ENCODE results near the gene PARP9. TPM values are rescaled to one million over a fixed set of nuclear protein-coding genes. Genes with fewer than 3 reads are reported as not detected.

PARP9 gene
- total and polyA plus RNA-seq, 2 of the 13 experiments (the other 11 are each of a cell fraction or from before 2014, with no cell fraction given), result 6.5 to 10.6 TPM

DNA sequence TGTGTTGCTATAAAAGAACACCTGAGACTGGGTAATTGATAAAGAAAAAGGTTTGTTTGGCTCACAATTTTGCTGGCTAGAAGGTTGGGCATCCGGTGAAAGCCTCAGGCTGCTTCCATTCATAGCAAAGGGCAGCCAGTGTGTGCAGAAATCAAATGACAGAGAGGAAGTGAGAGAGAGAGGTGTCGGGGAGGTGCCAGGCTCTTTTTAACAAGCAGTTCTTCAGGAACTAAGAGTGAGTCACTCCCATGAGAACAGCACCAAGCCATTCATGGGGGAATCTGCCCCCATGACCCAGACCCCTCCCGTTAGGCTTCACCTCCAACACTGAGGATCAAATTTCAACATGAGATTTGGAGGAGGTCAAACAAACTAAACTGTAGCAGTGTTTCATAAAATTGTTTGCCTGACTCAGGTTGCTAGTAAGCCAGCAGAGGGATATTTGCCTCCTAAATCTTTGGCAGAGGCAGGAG lies 8.9 kb upstream of the PARP9 start (continued):
- TF ChIP-seq ZNF678 (CRISPR knock-in tag; IDR thresholded peaks at IDR 0.05) (no peak), ZNF124 (CRISPR knock-in tag; IDR thresholded peaks at IDR 0.05) (0 out of 2 replicates have a peak, but pooled peaks have one; percentile 60), POGZ (CRISPR knock-in tag; IDR thresholded peaks at IDR 0.05) (peak; percentile 69), ZNF572 (CRISPR knock-in tag; IDR thresholded peaks at IDR 0.05) (no peak), ZNF335 (CRISPR knock-in tag; IDR thresholded peaks at IDR 0.05) (no peak), MTF2 (CRISPR knock-in tag; IDR thresholded peaks at IDR 0.05; ENCODE audit: borderline replicate concordance) (no peak), JUND (CRISPR knock-in tag; IDR thresholded peaks at IDR 0.05) (peak; percentile 66; the same call in 1 of the 2 replicates), ZBTB42 (CRISPR knock-in tag; IDR thresholded peaks at IDR 0.05) (no peak), ZNF367 (CRISPR knock-in tag; IDR thresholded peaks at IDR 0.05; ENCODE audit: borderline replicate concordance) (no peak), GABPA (IDR thresholded peaks at IDR 0.05; ENCODE audit: low read depth, low read length) (no peak), GABPA (CRISPR knock-in tag; IDR thresholded peaks at IDR 0.05; ENCODE audit: low read depth) (no peak), SIX1 (CRISPR knock-in tag; IDR thresholded peaks at IDR 0.05; ENCODE audit: borderline replicate concordance) (peak; percentile 99), ZFP1 (CRISPR knock-in tag; IDR thresholded peaks at IDR 0.05) (no peak), FOXA3 (CRISPR knock-in tag; IDR thresholded peaks at IDR 0.05) (peak; percentile 66), SOX5 (CRISPR knock-in tag; IDR thresholded peaks at IDR 0.05; ENCODE audit: borderline replicate concordance) (peak; percentile 73; the same call in 1 of the 2 replicates), IKZF4 (CRISPR knock-in tag; IDR thresholded peaks at IDR 0.05; ENCODE audit: borderline replicate concordance, low read depth, not compliant biosample characterization) (no peak), NKX3-1 (CRISPR knock-in tag; IDR thresholded peaks at IDR 0.05) (no peak), NCOR1 (IDR thresholded peaks at IDR 0.05; ENCODE audit: borderline replicate concordance, low read length) (no peak)
- TF ChIP-seq, protein P1, sequence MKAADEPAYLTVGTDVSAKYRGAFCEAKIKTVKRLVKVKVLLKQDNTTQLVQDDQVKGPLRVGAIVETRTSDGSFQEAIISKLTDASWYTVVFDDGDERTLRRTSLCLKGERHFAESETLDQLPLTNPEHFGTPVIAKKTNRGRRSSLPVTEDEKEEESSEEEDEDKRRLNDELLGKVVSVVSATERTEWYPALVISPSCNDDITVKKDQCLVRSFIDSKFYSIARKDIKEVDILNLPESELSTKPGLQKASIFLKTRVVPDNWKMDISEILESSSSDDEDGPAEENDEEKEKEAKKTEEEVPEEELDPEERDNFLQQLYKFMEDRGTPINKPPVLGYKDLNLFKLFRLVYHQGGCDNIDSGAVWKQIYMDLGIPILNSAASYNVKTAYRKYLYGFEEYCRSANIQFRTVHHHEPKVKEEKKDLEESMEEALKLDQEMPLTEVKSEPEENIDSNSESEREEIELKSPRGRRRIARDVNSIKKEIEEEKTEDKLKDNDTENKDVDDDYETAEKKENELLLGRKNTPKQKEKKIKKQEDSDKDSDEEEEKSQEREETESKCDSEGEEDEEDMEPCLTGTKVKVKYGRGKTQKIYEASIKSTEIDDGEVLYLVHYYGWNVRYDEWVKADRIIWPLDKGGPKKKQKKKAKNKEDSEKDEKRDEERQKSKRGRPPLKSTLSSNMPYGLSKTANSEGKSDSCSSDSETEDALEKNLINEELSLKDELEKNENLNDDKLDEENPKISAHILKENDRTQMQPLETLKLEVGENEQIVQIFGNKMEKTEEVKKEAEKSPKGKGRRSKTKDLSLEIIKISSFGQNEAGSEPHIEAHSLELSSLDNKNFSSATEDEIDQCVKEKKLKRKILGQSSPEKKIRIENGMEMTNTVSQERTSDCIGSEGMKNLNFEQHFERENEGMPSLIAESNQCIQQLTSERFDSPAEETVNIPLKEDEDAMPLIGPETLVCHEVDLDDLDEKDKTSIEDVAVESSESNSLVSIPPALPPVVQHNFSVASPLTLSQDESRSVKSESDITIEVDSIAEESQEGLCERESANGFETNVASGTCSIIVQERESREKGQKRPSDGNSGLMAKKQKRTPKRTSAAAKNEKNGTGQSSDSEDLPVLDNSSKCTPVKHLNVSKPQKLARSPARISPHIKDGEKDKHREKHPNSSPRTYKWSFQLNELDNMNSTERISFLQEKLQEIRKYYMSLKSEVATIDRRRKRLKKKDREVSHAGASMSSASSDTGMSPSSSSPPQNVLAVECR (CRISPR knock-in tag; IDR thresholded peaks at IDR 0.05; ENCODE audit: borderline replicate concordance), result peak; percentile 21; the same call in 1 of the 2 replicates
- TF ChIP-seq, protein P2, sequence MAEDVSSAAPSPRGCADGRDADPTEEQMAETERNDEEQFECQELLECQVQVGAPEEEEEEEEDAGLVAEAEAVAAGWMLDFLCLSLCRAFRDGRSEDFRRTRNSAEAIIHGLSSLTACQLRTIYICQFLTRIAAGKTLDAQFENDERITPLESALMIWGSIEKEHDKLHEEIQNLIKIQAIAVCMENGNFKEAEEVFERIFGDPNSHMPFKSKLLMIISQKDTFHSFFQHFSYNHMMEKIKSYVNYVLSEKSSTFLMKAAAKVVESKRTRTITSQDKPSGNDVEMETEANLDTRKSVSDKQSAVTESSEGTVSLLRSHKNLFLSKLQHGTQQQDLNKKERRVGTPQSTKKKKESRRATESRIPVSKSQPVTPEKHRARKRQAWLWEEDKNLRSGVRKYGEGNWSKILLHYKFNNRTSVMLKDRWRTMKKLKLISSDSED (CRISPR knock-in tag; IDR thresholded peaks at IDR 0.05), result no peak
- TF ChIP-seq, protein P3, sequence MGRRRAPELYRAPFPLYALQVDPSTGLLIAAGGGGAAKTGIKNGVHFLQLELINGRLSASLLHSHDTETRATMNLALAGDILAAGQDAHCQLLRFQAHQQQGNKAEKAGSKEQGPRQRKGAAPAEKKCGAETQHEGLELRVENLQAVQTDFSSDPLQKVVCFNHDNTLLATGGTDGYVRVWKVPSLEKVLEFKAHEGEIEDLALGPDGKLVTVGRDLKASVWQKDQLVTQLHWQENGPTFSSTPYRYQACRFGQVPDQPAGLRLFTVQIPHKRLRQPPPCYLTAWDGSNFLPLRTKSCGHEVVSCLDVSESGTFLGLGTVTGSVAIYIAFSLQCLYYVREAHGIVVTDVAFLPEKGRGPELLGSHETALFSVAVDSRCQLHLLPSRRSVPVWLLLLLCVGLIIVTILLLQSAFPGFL (CRISPR knock-in tag; IDR thresholded peaks at IDR 0.05), result no peak
- TF ChIP-seq, protein P4, sequence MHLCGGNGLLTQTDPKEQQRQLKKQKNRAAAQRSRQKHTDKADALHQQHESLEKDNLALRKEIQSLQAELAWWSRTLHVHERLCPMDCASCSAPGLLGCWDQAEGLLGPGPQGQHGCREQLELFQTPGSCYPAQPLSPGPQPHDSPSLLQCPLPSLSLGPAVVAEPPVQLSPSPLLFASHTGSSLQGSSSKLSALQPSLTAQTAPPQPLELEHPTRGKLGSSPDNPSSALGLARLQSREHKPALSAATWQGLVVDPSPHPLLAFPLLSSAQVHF (CRISPR knock-in tag; IDR thresholded peaks at IDR 0.05), result no peak
- TF ChIP-seq, protein P5, sequence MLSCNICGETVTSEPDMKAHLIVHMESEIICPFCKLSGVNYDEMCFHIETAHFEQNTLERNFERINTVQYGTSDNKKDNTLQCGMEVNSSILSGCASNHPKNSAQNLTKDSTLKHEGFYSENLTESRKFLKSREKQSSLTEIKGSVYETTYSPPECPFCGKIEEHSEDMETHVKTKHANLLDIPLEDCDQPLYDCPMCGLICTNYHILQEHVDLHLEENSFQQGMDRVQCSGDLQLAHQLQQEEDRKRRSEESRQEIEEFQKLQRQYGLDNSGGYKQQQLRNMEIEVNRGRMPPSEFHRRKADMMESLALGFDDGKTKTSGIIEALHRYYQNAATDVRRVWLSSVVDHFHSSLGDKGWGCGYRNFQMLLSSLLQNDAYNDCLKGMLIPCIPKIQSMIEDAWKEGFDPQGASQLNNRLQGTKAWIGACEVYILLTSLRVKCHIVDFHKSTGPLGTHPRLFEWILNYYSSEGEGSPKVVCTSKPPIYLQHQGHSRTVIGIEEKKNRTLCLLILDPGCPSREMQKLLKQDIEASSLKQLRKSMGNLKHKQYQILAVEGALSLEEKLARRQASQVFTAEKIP (CRISPR knock-in tag; IDR thresholded peaks at IDR 0.05; ENCODE audit: borderline replicate concordance), result no peak
